H1 (cell line): ENCODE results near the gene OXER1. TPM values are rescaled to one million over a fixed set of nuclear protein-coding genes. Genes with fewer than 3 reads are reported as not detected.

Experiments used
- CTCF ChIA-PET: fragments of 300-600 bp; sonication (Branson Sonifier 250); formaldehyde crosslinking; loops from one replicate; lab custom pipeline; 2021; ENCODE audit not compliant: partially characterized antibody; lab: Charles Lee
- POLR2A ChIA-PET: fragments of 300-600 bp; sonication (Branson Sonifier 250); formaldehyde crosslinking; loops from one replicate; lab custom pipeline; 2021; ENCODE audit warnings: inconsistent platforms; ENCODE audit not compliant: partially characterized antibody; lab: Charles Lee
- DNase-seq, 2 experiments: peaks; one replicate each; pipeline versions ENCODE4 v3.0.0 to v3.0.0-alpha.2; 2010 to 2022; ENCODE audit warnings: low spot score in 2 of 2, low read depth in 1 of 2, mixed read lengths in 1 of 2
- FAIRE-seq: peaks from 2 replicates; lab custom pipeline; 2011; peaks lifted over from hg19 to GRCh38; lab: Jason Lieb, UNC
- H2AFZ ChIP-seq: 2 replicates; pipeline ENCODE4 v1.8.1; 2012; ENCODE audit warnings: low read length, inconsistent platforms
- H2AK5ac ChIP-seq: 2 replicates; pipeline ENCODE4 v1.6.1; 2013; ENCODE audit warnings: low read depth, low read length
- H2BK120ac ChIP-seq: replicated peaks from 2 replicates; pipeline ENCODE3; 2013; ENCODE audit warnings: low read depth, low read length, inconsistent platforms
- H2BK12ac ChIP-seq: 2 replicates; pipeline ENCODE4 v1.6.1; 2013; ENCODE audit warnings: low read depth, low read length
- H2BK15ac ChIP-seq: 2 replicates; pipeline ENCODE4 v1.6.1; 2013; ENCODE audit warnings: low read length
- H2BK20ac ChIP-seq: 2 replicates; pipeline ENCODE4 v1.6.1; 2013; ENCODE audit warnings: low read length
- H2BK5ac ChIP-seq: 2 replicates; pipeline ENCODE4 v1.6.1; 2013; ENCODE audit warnings: low read depth, low read length
- H3K14ac ChIP-seq: 2 replicates; pipeline ENCODE4 v1.6.1; 2013; ENCODE audit warnings: inconsistent platforms; ENCODE audit not compliant: insufficient read length
- H3K18ac ChIP-seq: 2 replicates; pipeline ENCODE4 v1.6.1; 2013; ENCODE audit warnings: low read length; ENCODE audit errors: extremely low read depth
- H3K23ac ChIP-seq: 2 replicates; pipeline ENCODE4 v1.6.1; 2013; ENCODE audit warnings: inconsistent platforms; ENCODE audit not compliant: insufficient read length
- H3K23me2 ChIP-seq: 2 replicates; pipeline ENCODE4 v1.6.1; 2013; ENCODE audit warnings: low read depth, low read length
- H3K27ac ChIP-seq: 2 replicates; pipeline ENCODE4 v1.6.1; 2011; ENCODE audit warnings: low read depth, low read length, inconsistent platforms
- H3K27me3 ChIP-seq, 4 experiments: replicated peaks in 1 of 4; 1 replicate in 1 of 4; 2 replicates in 3 of 4; pipeline versions ENCODE4 v1.6.1 to v1.8.1; 2011 to 2013; ENCODE audit warnings: low read length in 3 of 4, mild to moderate bottlenecking in 3 of 4, inconsistent platforms in 2 of 4, mixed read lengths in 2 of 4, moderate library complexity in 1 of 4; ENCODE audit not compliant: control insufficient read depth in 3 of 4, insufficient read depth in 3 of 4; ENCODE audit errors: extremely low read depth in 1 of 4
- H3K36me3 ChIP-seq, 4 experiments: 2 replicates each; pipeline versions ENCODE4 v1.6.1 to v1.8.1; 2011 to 2013; ENCODE audit warnings: mild to moderate bottlenecking in 4 of 4, low read length in 3 of 4, moderate library complexity in 2 of 4, control low read depth in 1 of 4, inconsistent platforms in 1 of 4; ENCODE audit not compliant: insufficient read depth in 4 of 4, control insufficient read depth in 2 of 4
- H3K4ac ChIP-seq: replicated peaks from 2 replicates; pipeline ENCODE3; 2013; ENCODE audit warnings: low read length, low read depth, mixed read lengths, inconsistent platforms; ENCODE audit not compliant: insufficient read length
- H3K4me1 ChIP-seq, 4 experiments: replicated peaks in 1 of 4; 1 replicate in 1 of 4; 2 replicates in 3 of 4; pipeline versions ENCODE4 v1.6.1 to v1.8.1; 2011 to 2013; ENCODE audit warnings: low read length in 3 of 4, inconsistent platforms in 2 of 4, mixed read lengths in 1 of 4; ENCODE audit not compliant: insufficient read depth in 4 of 4, control insufficient read depth in 3 of 4
- H3K4me2 ChIP-seq, 2 experiments: 2 replicates each; pipeline versions ENCODE4 v1.6.1 to v1.8.1; 2011 to 2013; ENCODE audit warnings: low read depth in 2 of 2, low read length in 2 of 2, control low read depth in 1 of 2, inconsistent platforms in 1 of 2, mild to moderate bottlenecking in 1 of 2; ENCODE audit not compliant: insufficient read depth in 1 of 2
- H3K4me3 ChIP-seq, 4 experiments: fragments of 200-600, 300-600 bp in 1 of 4; sonication (generic), shearing (Covaris generic), sonication (Bioruptor Twin) in 1 of 4; 2 replicates each; pipeline versions ENCODE4 v1.5.1 to v1.8.1; 2011 to 2016; ENCODE audit warnings: low read length in 4 of 4, low read depth in 3 of 4, control low read depth in 2 of 4, inconsistent platforms in 2 of 4, mild to moderate bottlenecking in 2 of 4, mixed read lengths in 1 of 4, moderate library complexity in 1 of 4; ENCODE audit not compliant: insufficient read depth in 2 of 4; ENCODE audit errors: extremely low read depth in 1 of 4
- H3K56ac ChIP-seq: replicated peaks from 2 replicates; pipeline ENCODE3; 2013; ENCODE audit warnings: low read depth, mild to moderate bottlenecking, mixed read lengths, low read length, inconsistent platforms; ENCODE audit not compliant: insufficient read length
- H3K79me1 ChIP-seq: 2 replicates; pipeline ENCODE4 v1.6.1; 2013; ENCODE audit warnings: low read depth, low read length, control low read depth
- H3K79me2 ChIP-seq, 2 experiments: 2 replicates each; pipeline versions ENCODE4 v1.6.1 to v1.8.1; 2012 to 2013; ENCODE audit warnings: low read length in 2 of 2, mild to moderate bottlenecking in 2 of 2, inconsistent platforms in 1 of 2; ENCODE audit not compliant: insufficient read depth in 2 of 2, control insufficient read depth in 1 of 2
- H3K9ac ChIP-seq, 4 experiments: replicated peaks in 1 of 4; 1 replicate in 1 of 4; 2 replicates in 3 of 4; pipeline versions ENCODE4 v1.6.1 to v1.8.1; 2011 to 2013; ENCODE audit warnings: low read depth in 3 of 4, low read length in 3 of 4, control low read depth in 2 of 4, mild to moderate bottlenecking in 2 of 4, moderate library complexity in 2 of 4, inconsistent platforms in 1 of 4; ENCODE audit errors: extremely low read depth in 1 of 4
- H3K9me3 ChIP-seq, 2 experiments: 2 replicates each; pipeline versions ENCODE4 v1.6.1 to v1.8.1; 2012 to 2013; ENCODE audit warnings: mild to moderate bottlenecking in 2 of 2, moderate library complexity in 2 of 2, control low read depth in 1 of 2, inconsistent platforms in 1 of 2, low read depth in 1 of 2, low read length in 1 of 2, mixed read lengths in 1 of 2; ENCODE audit not compliant: insufficient read depth in 2 of 2
- H4K20me1 ChIP-seq, 2 experiments: replicated peaks in 1 of 2; 2 replicates each; pipeline versions ENCODE3 to v1.8.1; 2011 to 2013; ENCODE audit warnings: inconsistent platforms in 2 of 2, low read length in 2 of 2, mild to moderate bottlenecking in 1 of 2; ENCODE audit not compliant: insufficient read depth in 2 of 2, control insufficient read depth in 1 of 2
- H4K5ac ChIP-seq: 2 replicates; pipeline ENCODE4 v1.6.1; 2013; ENCODE audit warnings: low read length, low read depth, mixed read lengths, inconsistent platforms; ENCODE audit not compliant: insufficient read length
- H4K8ac ChIP-seq: 2 replicates; pipeline ENCODE4 v1.8.0; 2013; ENCODE audit warnings: mild to moderate bottlenecking, moderate library complexity, low read length, inconsistent platforms; ENCODE audit not compliant: insufficient read depth; ENCODE audit errors: extremely low read depth
- H4K91ac ChIP-seq: replicated peaks from 2 replicates; pipeline ENCODE3; 2013; ENCODE audit warnings: low read length, mixed read lengths, inconsistent platforms; ENCODE audit not compliant: insufficient read length
- ASH2L ChIP-seq: fragments of 200-600, 300-600 bp; sonication (generic); IDR thresholded peaks from one replicate; pipeline ENCODE4 v1.7.1; 2017; ENCODE audit warnings: low read length
- BCL11A ChIP-seq, 2 experiments: IDR thresholded peaks; one replicate each; pipeline ENCODE4 v1.6.1; 2011; ENCODE audit warnings: low read depth in 2 of 2, low read length in 2 of 2, mild to moderate bottlenecking in 2 of 2
- CEBPB ChIP-seq: IDR thresholded peaks from 2 replicates; pipeline ENCODE4 v1.6.1; 2012; ENCODE audit warnings: low read depth, low read length
- FOSL1 ChIP-seq: IDR thresholded peaks from 2 replicates; pipeline ENCODE4 v1.6.1; 2011; ENCODE audit warnings: mild to moderate bottlenecking, low read depth, low read length, moderate library complexity; ENCODE audit not compliant: insufficient read depth
- GABPA ChIP-seq: IDR thresholded peaks from 2 replicates; pipeline ENCODE4 v1.6.1; 2011; ENCODE audit warnings: mild to moderate bottlenecking, low read length, moderate library complexity, borderline replicate concordance; ENCODE audit not compliant: insufficient read depth
- GTF2F1 ChIP-seq: IDR thresholded peaks from 2 replicates; pipeline ENCODE4 v1.6.1; 2012; ENCODE audit warnings: low read depth, low read length, improper control_type of control experiment, borderline replicate concordance
- WGBS, 2 experiments: shearing (Covaris generic) in 1 of 2; methylation state at CpG; one replicate each; pipeline versions ENCODE4 v1.1.6 to v1.1.7; 2013 to 2015; ENCODE audit warnings: low lambda C conversion rate in 2 of 2, mixed read lengths in 2 of 2, inconsistent platforms in 1 of 2, low coverage in 1 of 2, missing lambda C conversion rate in 1 of 2; ENCODE audit not compliant: insufficient replicate concordance in 2 of 2, insufficient coverage in 1 of 2, insufficient read length in 1 of 2; ENCODE audit errors: extremely low coverage in 1 of 2, missing lambda C conversion rate in 1 of 2; 5-methylcytosine and 5-hydroxymethylcytosine counted together
- polyA plus RNA-seq, 7 experiments: library from polyadenylated mRNA; depleted of rRNA in 3 of 7; stranded (reverse) in 5 of 7; unstranded in 2 of 7; fragments of >200 nt in 5 of 7; fragments of 200-250 nt in 2 of 7; gene quantifications; 1 replicate in 5 of 7; 2 replicates in 1 of 7; 4 replicates in 1 of 7; pipeline versions ENCODE4 v1.2.1 to v1.2.3, GENCODE V29; 2011 to 2013; ENCODE audit warnings: missing spikeins in 2 of 7, mixed read lengths in 2 of 7
- total RNA-seq: library from RNA; stranded (reverse); fragmentation: NEBNext Ultra II Directional; extraction: Animal tissue kit (Norgen Biotek cat#: 25700); gene quantifications from 2 replicates; pipeline ENCODE4 v1.2.1, GENCODE V29; 2021
- TF ChIP-seq, protein P1 (sequence below), 3 experiments: IDR thresholded peaks; 1 replicate in 2 of 3; 2 replicates in 1 of 3; pipeline versions ENCODE4 v1.5.1 to v1.6.1; 2011; ENCODE audit warnings: low read length in 3 of 3, mild to moderate bottlenecking in 3 of 3, inconsistent platforms in 2 of 3, low read depth in 1 of 3, moderate library complexity in 1 of 3; ENCODE audit not compliant: insufficient read depth in 1 of 3; ENCODE audit errors: control extremely low read depth in 1 of 3
- TF ChIP-seq, protein P2 (sequence below): IDR thresholded peaks from 2 replicates; pipeline ENCODE4 v1.6.1; 2012; ENCODE audit warnings: low read length, inconsistent platforms

OXER1 gene
- total and polyA plus RNA-seq, 2 of the 8 experiments (the other 6 are each of a cell fraction or from before 2014, with no cell fraction given): 1.2 to 2.9 TPM

DNA sequence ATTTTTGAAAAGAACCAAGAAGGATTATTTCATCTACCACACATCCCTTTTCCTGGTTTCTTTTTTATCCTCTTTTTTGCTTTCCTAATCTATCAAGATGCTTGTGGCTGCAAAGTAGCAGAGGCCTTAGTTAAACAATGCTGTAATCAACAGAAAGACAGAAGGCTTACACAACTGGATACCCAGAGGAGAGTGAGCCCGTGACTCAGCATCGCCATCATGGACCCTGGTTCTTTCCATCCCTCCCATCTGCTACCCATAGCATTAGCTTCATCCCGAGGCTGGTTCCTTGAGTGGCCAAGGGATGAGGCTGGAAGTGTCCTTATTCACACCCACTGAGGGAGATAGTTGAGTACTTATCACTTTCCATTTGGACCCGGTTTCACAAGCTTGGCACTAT is 35.9 kb upstream of the OXER1 start:
- H4K8ac ChIP-seq: no peak overlapping the region
- no peak overlapping the region for H2BK5ac ChIP-seq
- no peak overlapping the region for H3K4me3 ChIP-seq
- ChIA-PET POLR2A (interaction anchor here (3.3 kb wide), 1 partner anchor 10 kb away, joined by 21 read pairs; no protein-coding TSS in a partner anchor), CTCF (interaction anchor here (0.5 to 1.9 kb wide), 6 partner anchors 9 to 686 kb away, joined by 3 to 16 read pairs (median 4); no protein-coding TSS in a partner anchor)
- H3K36me3 ChIP-seq: no peaks in the 10 kb centered on the region
- H3K27me3 ChIP-seq: no peaks in the 10 kb centered on the region
- H3K14ac ChIP-seq: no peak overlapping the region
- no peaks in the 10 kb centered on the region for H4K20me1 ChIP-seq
- no peak overlapping the region for H2BK120ac ChIP-seq
- no peak overlapping the region for H4K91ac ChIP-seq
- H4K5ac ChIP-seq: no peak overlapping the region
- no peaks in the 10 kb centered on the region for H3K79me2 ChIP-seq
- H3K9me3 ChIP-seq: no peaks in the 10 kb centered on the region
- H3K4me1 ChIP-seq: no peaks in the 10 kb centered on the region
- H3K18ac ChIP-seq: no peak overlapping the region
- FAIRE-seq (no peak), DNase-seq (no peak)
- H2BK20ac ChIP-seq: no peak overlapping the region
- WGBS, 2 experiments: 83% methylated on average over 4 of the region's 4 CpGs; no CpG with 5 or more reads in 1 of the 2 experiments
- no peaks in the 10 kb centered on the region for H3K23me2 ChIP-seq
- no peak overlapping the region for H2AK5ac ChIP-seq
- H2BK12ac ChIP-seq: no peak overlapping the region
- H3K9ac ChIP-seq: no peak overlapping the region
- no peaks in the 10 kb centered on the region for H3K79me1 ChIP-seq
- H3K4me2 ChIP-seq: no peak overlapping the region
- H3K4ac ChIP-seq: no peak overlapping the region
- no peak overlapping the region for H2AFZ ChIP-seq
- no peak overlapping the region for H3K56ac ChIP-seq
- H3K27ac ChIP-seq: no peak overlapping the region
- no peak overlapping the region for H3K23ac ChIP-seq
- no peak overlapping the region for H2BK15ac ChIP-seq
- no peak for TF ChIP-seq GTF2F1
- TF ChIP-seq, protein P1, sequence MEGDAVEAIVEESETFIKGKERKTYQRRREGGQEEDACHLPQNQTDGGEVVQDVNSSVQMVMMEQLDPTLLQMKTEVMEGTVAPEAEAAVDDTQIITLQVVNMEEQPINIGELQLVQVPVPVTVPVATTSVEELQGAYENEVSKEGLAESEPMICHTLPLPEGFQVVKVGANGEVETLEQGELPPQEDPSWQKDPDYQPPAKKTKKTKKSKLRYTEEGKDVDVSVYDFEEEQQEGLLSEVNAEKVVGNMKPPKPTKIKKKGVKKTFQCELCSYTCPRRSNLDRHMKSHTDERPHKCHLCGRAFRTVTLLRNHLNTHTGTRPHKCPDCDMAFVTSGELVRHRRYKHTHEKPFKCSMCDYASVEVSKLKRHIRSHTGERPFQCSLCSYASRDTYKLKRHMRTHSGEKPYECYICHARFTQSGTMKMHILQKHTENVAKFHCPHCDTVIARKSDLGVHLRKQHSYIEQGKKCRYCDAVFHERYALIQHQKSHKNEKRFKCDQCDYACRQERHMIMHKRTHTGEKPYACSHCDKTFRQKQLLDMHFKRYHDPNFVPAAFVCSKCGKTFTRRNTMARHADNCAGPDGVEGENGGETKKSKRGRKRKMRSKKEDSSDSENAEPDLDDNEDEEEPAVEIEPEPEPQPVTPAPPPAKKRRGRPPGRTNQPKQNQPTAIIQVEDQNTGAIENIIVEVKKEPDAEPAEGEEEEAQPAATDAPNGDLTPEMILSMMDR (IDR thresholded peaks at IDR 0.05; ENCODE audit: control extremely low read depth in 1 of 3, insufficient read depth in 1 of 3, low read depth in 1 of 3, low read length in 3 of 3): no peak
- TF ChIP-seq, protein P2, sequence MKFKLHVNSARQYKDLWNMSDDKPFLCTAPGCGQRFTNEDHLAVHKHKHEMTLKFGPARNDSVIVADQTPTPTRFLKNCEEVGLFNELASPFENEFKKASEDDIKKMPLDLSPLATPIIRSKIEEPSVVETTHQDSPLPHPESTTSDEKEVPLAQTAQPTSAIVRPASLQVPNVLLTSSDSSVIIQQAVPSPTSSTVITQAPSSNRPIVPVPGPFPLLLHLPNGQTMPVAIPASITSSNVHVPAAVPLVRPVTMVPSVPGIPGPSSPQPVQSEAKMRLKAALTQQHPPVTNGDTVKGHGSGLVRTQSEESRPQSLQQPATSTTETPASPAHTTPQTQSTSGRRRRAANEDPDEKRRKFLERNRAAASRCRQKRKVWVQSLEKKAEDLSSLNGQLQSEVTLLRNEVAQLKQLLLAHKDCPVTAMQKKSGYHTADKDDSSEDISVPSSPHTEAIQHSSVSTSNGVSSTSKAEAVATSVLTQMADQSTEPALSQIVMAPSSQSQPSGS: no peak
- no peak for TF ChIP-seq CEBPB
- TF ChIP-seq GABPA: no peak
- TF ChIP-seq ASH2L: no peak
- no peak for TF ChIP-seq BCL11A (IDR thresholded peaks at IDR 0.05; ENCODE audit: low read depth in 2 of 2, low read length in 2 of 2)
- no peak for TF ChIP-seq FOSL1
